HG03432 (cell line): ENCODE data around the gene ROPN1B.

ENCODE experiments used
- ATAC-seq: cut with Tn5 transposase; IDR thresholded peaks from one replicate; pipeline ENCODE4 v1.9.1; 2021; ENCODE audit warnings: mild to moderate bottlenecking, moderate library complexity; ENCODE audit not compliant: unreplicated experiment

ROPN1B gene

GRCh38 chr3:126003447-126004190 is 34.6 kb downstream of the ROPN1B start:
- ATAC-seq = no peak

- no peak for ATAC-seq
These were observed 35.2 kb downstream of the ROPN1B start for GRCh38 chr3:126004217-126004616.

- ATAC-seq = no peak
These were observed 35.7 kb downstream of the ROPN1B start for GRCh38 chr3:126004692-126005091.

- no peak for ATAC-seq
These were observed 37.0 kb downstream of the ROPN1B start for GRCh38 chr3:126005951-126006350.

GRCh38 chr3:126008219-126008618 is 39.2 kb downstream of the ROPN1B start:
- ATAC-seq = no peak

- ATAC-seq = no peak
These were observed 40.2 kb downstream of the ROPN1B start for GRCh38 chr3:126009181-126009580.

GRCh38 chr3:126013751-126014156 is 44.8 kb downstream of the ROPN1B start:
- no peak for ATAC-seq

GRCh38 chr3:126014252-126014651 is 45.3 kb downstream of the ROPN1B start:
- ATAC-seq = no peak

GRCh38 chr3:126015075-126015474 is 46.1 kb downstream of the ROPN1B start:
- ATAC-seq = no peak

GRCh38 chr3:126016616-126017015 is 47.6 kb downstream of the ROPN1B start:
- no peak for ATAC-seq

- ATAC-seq = no peak
These were observed 48.4 kb downstream of the ROPN1B start for GRCh38 chr3:126017362-126017761.

- no peak for ATAC-seq
These were observed 49.6 kb downstream of the ROPN1B start for GRCh38 chr3:126018545-126018944.

- no peak for ATAC-seq
These were observed 50.0 kb downstream of the ROPN1B start for GRCh38 chr3:126018995-126019394.

GRCh38 chr3:126019683-126020082 is 50.7 kb downstream of the ROPN1B start:
- no peak for ATAC-seq

GRCh38 chr3:126021224-126021623 is 52.2 kb downstream of the ROPN1B start:
- no peak for ATAC-seq

- no peak for ATAC-seq
These were observed 52.7 kb downstream of the ROPN1B start for GRCh38 chr3:126021702-126022101.

- ATAC-seq = no peak
These were observed 53.9 kb downstream of the ROPN1B start for GRCh38 chr3:126022741-126023359.

- ATAC-seq = no peak
These were observed 54.4 kb downstream of the ROPN1B start for GRCh38 chr3:126023390-126023789.

- ATAC-seq = no peak
These were observed 55.3 kb downstream of the ROPN1B start for GRCh38 chr3:126024049-126024854.

GRCh38 chr3:126025116-126025729 is 56.2 kb downstream of the ROPN1B start:
- ATAC-seq = no peak

- no peak for ATAC-seq
These were observed 56.9 kb downstream of the ROPN1B start for GRCh38 chr3:126025862-126026261.
